T-helper 1 cell (primary cell): Measurements from ENCODE around the gene PTGES2.
A peak's percentile ranks its signal among the peaks of the same experiment; 100 is the strongest.
"Not testable (repeated sequence)": the region's sequence is repeated elsewhere in the genome, so short reads cannot be mapped to it uniquely, and the experiment has no call there.

ENCODE experiments used
- DNase-seq, 5 donors: peaks; one replicate each; pipeline ENCODE4 v3.0.0-alpha.2; 2012 to 2020

The PTGES2 gene

GRCh38 chr9:128136816-128137793, 9.6 kb upstream of the PTGES2 start:
- no peak for DNase-seq

GRCh38 chr9:128135561-128135960, 8.0 kb upstream of the PTGES2 start:
- not testable (repeated sequence) for DNase-seq

GRCh38 chr9:128132139-128132538, 4.6 kb upstream of the PTGES2 start:
- not testable (repeated sequence) for DNase-seq

GRCh38 chr9:128131346-128131745, 3.8 kb upstream of the PTGES2 start:
- DNase-seq, result not testable (repeated sequence)

GRCh38 chr9:128130651-128131050, 3.1 kb upstream of the PTGES2 start:
- not testable (repeated sequence) for DNase-seq

GRCh38 chr9:128129976-128130590, 2.6 kb upstream of the PTGES2 start:
- DNase-seq, result peak in 1 of 5 donors; percentile 40

- no peak for DNase-seq
Measured at GRCh38 chr9:128128836-128129590, 1.5 kb upstream of the PTGES2 start.

- DNase-seq, result peak; percentile 75 to 93 (median 80)
Measured at GRCh38 chr9:128127990-128128835, 684 bp upstream of the PTGES2 start.

GRCh38 chr9:128125580-128126354, 1.8 kb downstream of the PTGES2 start:
- no peak for DNase-seq

GRCh38 chr9:128124873-128125579, 2.5 kb downstream of the PTGES2 start:
- peak in 3 of 5 donors; percentile 28 to 34 (median 30) for DNase-seq

- no peak for DNase-seq
Measured at GRCh38 chr9:128124451-128124850, 3.1 kb downstream of the PTGES2 start.

- DNase-seq, result no peak
Measured at GRCh38 chr9:128123451-128124080, 4.0 kb downstream of the PTGES2 start.

GRCh38 chr9:128122809-128123175, 4.7 kb downstream of the PTGES2 start:
- no peak for DNase-seq

- DNase-seq, result no peak
Measured at GRCh38 chr9:128121924-128122808, 5.4 kb downstream of the PTGES2 start.

GRCh38 chr9:128121466-128121810, 6.1 kb downstream of the PTGES2 start:
- no peak for DNase-seq

GRCh38 chr9:128120741-128121465, 6.6 kb downstream of the PTGES2 start:
- DNase-seq, result no peak

- no peak for DNase-seq
Measured at GRCh38 chr9:128120061-128120740, 7.3 kb downstream of the PTGES2 start.
